Adrenal gland (tissue), 12 donors: ENCODE results near the gene SRI. TPM values are rescaled to one million over a fixed set of nuclear protein-coding genes. Genes with fewer than 3 reads are reported as not detected.
"Not testable (repeated sequence)": the region's sequence is repeated elsewhere in the genome, so short reads cannot be mapped to it uniquely, and the experiment has no call there.

Source experiments
- DNase-seq, 7 donors: peaks; one replicate each; pipeline ENCODE4 v3.0.0-alpha.2; 2019 to 2020
- H3K27ac ChIP-seq, 5 donors: fragments of 200-600 bp; sonication (generic) in 4 of 5; 1 replicate in 3 of 5; 2 replicates in 2 of 5; pipeline versions ENCODE4 v1.5.1 to v1.8.0; 2016 to 2020; ENCODE audit warnings: mild to moderate bottlenecking in 1 of 5
- H3K27me3 ChIP-seq: fragments of 200-600 bp; 2 replicates; pipeline ENCODE4 v1.8.0; 2021
- H3K36me3 ChIP-seq, 2 donors: fragments of 200-600 bp; replicated peaks in 1 of 2; 1 replicate in 1 of 2; 2 replicates in 1 of 2; pipeline versions ENCODE4 v1.5.1 to v1.8.0; 2018 to 2022
- H3K4me1 ChIP-seq, 2 donors: fragments of 200-600 bp; replicated peaks in 1 of 2; 1 replicate in 1 of 2; 2 replicates in 1 of 2; pipeline versions ENCODE4 v1.5.1 to v1.8.0; 2018 to 2021
- H3K4me3 ChIP-seq, 4 donors: fragments of 200-600 bp; sonication (generic) in 3 of 4; one replicate each; pipeline ENCODE4 v1.5.1; 2016 to 2018
- H3K9me3 ChIP-seq, 3 donors: fragments of 200-600 bp; sonication (generic) in 1 of 3; replicated peaks in 1 of 3; 1 replicate in 2 of 3; 2 replicates in 1 of 3; pipeline versions ENCODE4 v1.5.1 to v1.8.0; 2016 to 2021
- CTCF ChIP-seq, 6 experiments: fragments of 450-650 bp in 4 of 6; fragments of 200-600 bp in 2 of 6; sonication (generic) in 1 of 6; IDR thresholded peaks; 1 replicate in 5 of 6; 2 replicates in 1 of 6; pipeline versions ENCODE4 v1.5.1 to v1.8.0; 2016 to 2021; ENCODE audit warnings: antibody characterized with exemption in 6 of 6, mild to moderate bottlenecking in 2 of 6, moderate library complexity in 1 of 6
- POLR2A ChIP-seq, 2 donors: fragments of 450-650 bp; IDR thresholded peaks; one replicate each; pipeline ENCODE4 v1.6.1; 2017; ENCODE audit warnings: antibody characterized with exemption in 2 of 2, mild to moderate bottlenecking in 2 of 2, moderate library complexity in 1 of 2
- WGBS, 4 donors: extraction: QIAGEN DNeasy Blood & Tissue Kit in 2 of 4; methylation state at CpG; one replicate each; pipeline versions ENCODE4 v1.1.5 to v1.1.7; 2013 to 2017; 5-methylcytosine and 5-hydroxymethylcytosine counted together
- intact Hi-C, 2 donors: fragments of 100-400 bp; cut with DNase I; formaldehyde crosslinking; loops; one replicate each; pipeline versions ENCODE4 v1.14.1 to v1.15.0; 2022 to 2023
- polyA plus RNA-seq, 3 donors: library from polyadenylated mRNA; stranded (reverse); fragments of 200-250 nt in 2 of 3; fragments of 350-450 nt in 1 of 3; fragmentation: Illumina TruSeq in 1 of 3; extraction: RNeasy Lipid Tissue Mini Kit (QIAGEN cat#74804) in 1 of 3; gene quantifications; one replicate each; pipeline ENCODE4 v1.2.3, GENCODE V29; 2013 to 2014
- total RNA-seq, 9 donors: library from RNA; depleted of rRNA in 4 of 9; stranded (reverse); fragments of >200 nt in 4 of 9; fragments of 120-200 nt in 1 of 9; fragmentation: NEBNext Ultra II Directional in 1 of 9; extraction: Animal tissue kit (Norgen Biotek cat#: 25700) in 1 of 9; gene quantifications; one replicate each; pipeline versions ENCODE4 v1.1.0 to v1.2.4, GENCODE V29; 2013 to 2023
- donor health status: healthy with polysubstance abuse.
- donor health status: Bipolar disorder and iron deficiency.
- donor health status: DM: yes; HTN: yes; CAD: no.
- donor health status: DM: no; HTN: no; CAD: no.
- donor health status: DM: no; HTN: no; CAD: no.
- donor health status: DM: yes; HTN: yes; CAD: no.

SRI gene
- total and polyA plus RNA-seq, 12 donors = 37.7 to 163 (median 94.1) TPM

DNA sequence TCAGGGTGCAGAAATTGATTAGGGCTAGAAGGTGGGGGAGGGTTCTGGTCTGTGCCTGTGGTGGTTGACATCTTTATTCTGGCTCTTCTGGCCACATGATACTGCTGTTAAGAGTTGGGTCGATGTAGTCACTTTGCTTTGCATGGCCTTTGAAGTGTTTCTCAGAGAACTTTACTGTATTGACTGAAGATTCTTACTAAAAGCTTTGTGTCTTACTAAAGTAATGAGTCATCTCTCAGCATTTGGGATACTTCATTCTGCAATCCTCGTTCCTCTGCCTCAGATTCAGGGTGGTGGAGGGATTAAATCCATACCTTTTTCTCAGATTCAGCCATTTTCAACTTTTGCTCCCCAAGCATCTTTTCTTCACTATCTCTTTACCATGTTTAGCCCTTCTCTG lies 48.2 kb upstream of the SRI start:
- intact Hi-C loops = no loop called here
- Histone ChIP-seq H3K4me1 (peaks cover 0 to 8% of the 10 kb centered on the region in 2 donors), H3K4me3 (no peak overlapping the region), H3K27me3 (no peaks in the 10 kb centered on the region), H3K27ac (no peak overlapping the region), H3K9me3 (no peaks in the 10 kb centered on the region), H3K36me3 (no peaks in the 10 kb centered on the region)
- DNase-seq = no peak
- WGBS, 4 donors = 49 to 64% (median 58%) methylated on average over 2 of the region's 2 CpGs
- no peak for TF ChIP-seq POLR2A (IDR thresholded peaks at IDR 0.05)
- TF ChIP-seq CTCF (IDR thresholded peaks at IDR 0.05) = no peak

DNA sequence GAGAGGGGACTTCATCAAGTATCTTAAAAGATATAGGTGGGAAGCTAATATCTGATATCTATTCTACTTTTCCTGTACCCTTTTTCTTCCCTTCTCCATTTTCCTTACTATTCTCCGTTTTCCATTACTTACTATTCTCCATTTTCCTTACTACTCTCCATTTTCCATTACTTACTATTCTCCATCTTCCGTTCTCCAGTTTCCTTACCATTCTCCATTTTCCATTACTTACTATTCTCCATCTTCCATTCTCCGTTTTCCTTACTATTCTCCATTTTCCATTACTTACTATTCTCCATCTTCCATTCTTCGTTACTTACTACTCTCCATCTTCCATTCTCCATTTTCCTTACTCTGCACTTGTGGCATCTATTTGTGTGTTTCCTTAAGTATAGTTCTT lies 47.6 kb upstream of the SRI start:
- no peak overlapping the region for H3K27ac ChIP-seq
- TF ChIP-seq CTCF (IDR thresholded peaks at IDR 0.05) (no peak), POLR2A (IDR thresholded peaks at IDR 0.05) (no peak)
- no peaks in the 10 kb centered on the region for H3K9me3 ChIP-seq
- intact Hi-C loops = no loop called here
- H3K4me3 ChIP-seq = no peak overlapping the region
- H3K4me1 ChIP-seq = peaks cover 0 to 9% of the 10 kb centered on the region in 2 donors
- no peak for DNase-seq
- H3K27me3 ChIP-seq = no peaks in the 10 kb centered on the region
- 90 to 97% (median 95%) methylated on average over 4 of the region's 4 CpGs for WGBS, 4 donors
- H3K36me3 ChIP-seq = no peaks in the 10 kb centered on the region

GRCh38 chr7:88264987-88265386 lies 45.1 kb upstream of the SRI start:
- WGBS, 4 donors = 39 to 51% (median 44%) methylated on average over 3 of the region's 3 CpGs
- peak overlapping the region in 2 of 5 donors; percentile 48 to 66 for H3K27ac ChIP-seq
- H3K27me3 ChIP-seq, H3K4me3 ChIP-seq, H3K36me3 ChIP-seq, H3K9me3 ChIP-seq, intact Hi-C loops: not testable (repeated sequence)
- peak in 6 of 7 donors; percentile 19 to 69 (median 54) for DNase-seq
- H3K4me1 ChIP-seq = peaks cover 0 to 12% of the 10 kb centered on the region in 2 donors

DNA sequence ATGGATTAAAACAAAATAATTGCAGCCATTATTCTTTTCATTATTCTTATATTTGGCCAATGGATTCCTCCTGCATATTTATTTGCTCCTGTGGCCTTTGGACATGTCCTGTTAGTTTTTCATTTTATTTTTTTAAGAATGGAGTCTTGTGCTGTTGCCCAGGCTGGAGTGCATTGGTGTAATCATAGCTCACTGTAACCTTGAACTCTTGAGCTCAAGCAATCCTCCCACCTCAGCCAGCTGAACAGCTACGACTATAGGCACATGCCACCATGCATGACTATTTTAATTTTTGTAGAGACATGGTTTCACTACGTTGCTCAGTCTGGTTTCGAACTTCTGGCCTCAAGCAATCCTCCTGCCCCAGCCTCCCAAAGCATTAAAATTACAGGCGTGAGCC lies 42.7 kb upstream of the SRI start:
- no peak for DNase-seq
- 79 to 84% (median 82%) methylated on average over 4 of the region's 4 CpGs for WGBS, 4 donors

DNA sequence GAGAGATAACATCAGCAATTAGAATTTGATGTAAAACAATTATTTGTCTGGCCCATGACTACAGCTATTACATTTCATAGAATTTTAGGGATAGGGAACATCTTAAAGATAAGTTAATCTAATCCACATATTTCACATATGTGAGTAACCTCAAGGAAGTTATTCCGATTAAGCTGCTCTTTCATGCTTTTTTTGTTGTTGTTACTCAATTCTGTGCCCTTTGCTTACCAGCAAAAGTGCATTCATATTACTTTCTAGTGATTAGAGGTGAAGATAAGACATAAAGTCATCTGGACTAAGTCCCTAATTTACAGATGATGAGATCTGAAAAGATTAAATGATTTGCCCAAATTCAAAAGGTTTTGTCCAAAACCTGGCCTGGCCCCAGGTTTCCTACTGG lies 40.9 kb upstream of the SRI start:
- peaks cover 0 to 12% of the 10 kb centered on the region in 2 donors for H3K4me1 ChIP-seq
- H3K9me3 ChIP-seq = no peaks in the 10 kb centered on the region
- H3K27me3 ChIP-seq = no peaks in the 10 kb centered on the region
- no peak overlapping the region for H3K27ac ChIP-seq
- no peak for TF ChIP-seq CTCF (IDR thresholded peaks at IDR 0.05)
- no peak for TF ChIP-seq POLR2A (IDR thresholded peaks at IDR 0.05)
- H3K36me3 ChIP-seq = no peaks in the 10 kb centered on the region
- no peak overlapping the region for H3K4me3 ChIP-seq
- WGBS, 4 donors = 44 to 81% (median 65%) methylated on average over 1 of the region's 1 CpG
- intact Hi-C loops = no loop called here
- no peak for DNase-seq

More for the DNA sequence above, 42.7 kb upstream of the SRI start:
- no peak for TF ChIP-seq POLR2A (IDR thresholded peaks at IDR 0.05)
- intact Hi-C loops = no loop called here
- Histone ChIP-seq H3K9me3 (no peaks in the 10 kb centered on the region), H3K27me3 (no peaks in the 10 kb centered on the region), H3K4me1 (peaks cover 0 to 12% of the 10 kb centered on the region in 2 donors), H3K36me3 (no peaks in the 10 kb centered on the region), H3K27ac (no peak overlapping the region), H3K4me3 (no peak overlapping the region)
